ENCODE data around the gene OTX1. TPM values are rescaled to one million over a fixed set of nuclear protein-coding genes. Genes with fewer than 3 reads are reported as not detected.

OTX1 gene
- total RNA-seq, 1 experiment from 2014 or later, result 14.4 TPM

GRCh38 chr2:63058144-63058920 is 7.7 kb downstream of the OTX1 start:
- Mint-ChIP-seq H3K27ac (ENCODE audit: unreplicated experiment) (no peak overlapping the region), H3K4me3 (ENCODE audit: unreplicated experiment) (no peak overlapping the region), H3K4me1 (ENCODE audit: low read depth, unreplicated experiment) (no peaks in the 10 kb centered on the region), H3K27me3 (ENCODE audit: insufficient read depth, unreplicated experiment) (no peaks in the 10 kb centered on the region), H3K36me3 (ENCODE audit: insufficient read depth, unreplicated experiment) (peaks cover 35% of the 10 kb centered on the region), H3K9me3 (ENCODE audit: unreplicated experiment) (no peaks in the 10 kb centered on the region)
- Histone ChIP-seq H3K4me1 (no peaks in the 10 kb centered on the region), H3K4me3 (ENCODE audit: low read depth, low read length) (no peak overlapping the region), H3K9me3 (0 out of 2 replicates have a peak, but pooled peaks cover 3% of the 10 kb centered on the region), H3K36me3 (ENCODE audit: control insufficient read depth, insufficient read depth, low read length) (peaks cover 6% of the 10 kb centered on the region), H3K27me3 (replicated peaks; ENCODE audit: control insufficient read depth, insufficient read depth, low read length) (no peaks in the 10 kb centered on the region)
- TF ChIP-seq CTCF (IDR thresholded peaks at IDR 0.05; ENCODE audit: insufficient read depth in 1 of 2, low read depth in 1 of 2, low read length in 1 of 2, severe bottlenecking in 1 of 2, unreplicated experiment in 1 of 2), result no peak
- BruUV-seq (replicated peaks), result no TSS peak
- ChIA-PET POLR2A (no interaction called here), CTCF (no interaction called here)
- DNase-seq, result no peak
- intact Hi-C loops (cut with micrococcal nuclease; ENCODE audit: unreplicated experiment), result no loop called here

- Mint-ChIP-seq H3K27ac (ENCODE audit: unreplicated experiment) (no peak overlapping the region), H3K4me3 (ENCODE audit: unreplicated experiment) (no peak overlapping the region), H3K9me3 (ENCODE audit: unreplicated experiment) (no peaks in the 10 kb centered on the region), H3K36me3 (ENCODE audit: insufficient read depth, unreplicated experiment) (peaks cover 27% of the 10 kb centered on the region), H3K4me1 (ENCODE audit: low read depth, unreplicated experiment) (no peaks in the 10 kb centered on the region), H3K27me3 (ENCODE audit: insufficient read depth, unreplicated experiment) (peaks cover 2% of the 10 kb centered on the region)
- no peaks in the 10 kb centered on the region for H3K4me1 ChIP-seq
- 0 out of 2 replicates have a peak, but pooled peaks cover 3% of the 10 kb centered on the region for H3K9me3 ChIP-seq
- POLR2A ChIA-PET, result no interaction called here
- intact Hi-C loops (cut with micrococcal nuclease; ENCODE audit: unreplicated experiment), result no loop called here
- no peaks in the 10 kb centered on the region for H3K27me3 ChIP-seq (replicated peaks; ENCODE audit: control insufficient read depth, insufficient read depth, low read length)
- peak in 1 of 2 experiments; percentile 15 for DNase-seq
- CTCF ChIA-PET, result no interaction called here
- BruUV-seq (replicated peaks), result no TSS peak
- H3K4me3 ChIP-seq (ENCODE audit: low read depth, low read length), result no peak overlapping the region
- TF ChIP-seq CTCF (IDR thresholded peaks at IDR 0.05; ENCODE audit: insufficient read depth in 1 of 2, low read depth in 1 of 2, low read length in 1 of 2, severe bottlenecking in 1 of 2, unreplicated experiment in 1 of 2), result no peak
- peaks cover 6% of the 10 kb centered on the region for H3K36me3 ChIP-seq (ENCODE audit: control insufficient read depth, insufficient read depth, low read length)
Measured at GRCh38 chr2:63058921-63059792, 8.5 kb downstream of the OTX1 start.

- Mint-ChIP-seq H3K27me3 (ENCODE audit: insufficient read depth, unreplicated experiment) (peaks cover 2% of the 10 kb centered on the region), H3K4me3 (ENCODE audit: unreplicated experiment) (peak overlapping the region; percentile 24), H3K4me1 (ENCODE audit: low read depth, unreplicated experiment) (no peaks in the 10 kb centered on the region), H3K9me3 (ENCODE audit: unreplicated experiment) (no peaks in the 10 kb centered on the region), H3K36me3 (ENCODE audit: insufficient read depth, unreplicated experiment) (peaks cover 19% of the 10 kb centered on the region), H3K27ac (ENCODE audit: unreplicated experiment) (no peak overlapping the region)
- peaks cover 3% of the 10 kb centered on the region for H3K36me3 ChIP-seq (ENCODE audit: control insufficient read depth, insufficient read depth, low read length)
- 0 out of 2 replicates have a peak, but pooled peaks cover 3% of the 10 kb centered on the region for H3K9me3 ChIP-seq
- CTCF ChIA-PET, result no interaction called here
- no peaks in the 10 kb centered on the region for H3K4me1 ChIP-seq
- POLR2A ChIA-PET, result no interaction called here
- BruUV-seq (replicated peaks), result no TSS peak
- no peak overlapping the region for H3K4me3 ChIP-seq (ENCODE audit: low read depth, low read length)
- H3K27me3 ChIP-seq (replicated peaks; ENCODE audit: control insufficient read depth, insufficient read depth, low read length), result no peaks in the 10 kb centered on the region
- no peak for TF ChIP-seq CTCF (IDR thresholded peaks at IDR 0.05; ENCODE audit: insufficient read depth in 1 of 2, low read depth in 1 of 2, low read length in 1 of 2, severe bottlenecking in 1 of 2, unreplicated experiment in 1 of 2)
- DNase-seq, result no peak
- intact Hi-C loops (cut with micrococcal nuclease; ENCODE audit: unreplicated experiment), result no loop called here
Measured at GRCh38 chr2:63059793-63060471, 9.3 kb downstream of the OTX1 start.

Measured in Caco-2 (cell line).